Caco-2 (cell line): ENCODE data around the gene MGST2. TPM values are rescaled to one million over a fixed set of nuclear protein-coding genes. Genes with fewer than 3 reads are reported as not detected.

ENCODE experiments used
- BruUV-seq: library from RNA; stranded (reverse); fragments of 400-500 nt; replicated peaks from 2 replicates; lab custom pipeline; 2021; lab: Mats Ljungman, UMichigan
- CTCF ChIA-PET: fragments of 300-600 bp; sonication (Branson Sonifier 250); formaldehyde crosslinking; loops from one replicate; lab custom pipeline; 2022; ENCODE audit warnings: antibody characterized with exemption; lab: Charles Lee
- POLR2A ChIA-PET: fragments of 300-600 bp; sonication (Branson Sonifier 250); formaldehyde crosslinking; loops from one replicate; lab custom pipeline; 2022; ENCODE audit warnings: antibody characterized with exemption; lab: Charles Lee
- DNase-seq, 2 experiments: peaks; one replicate each; pipeline versions ENCODE4 v3.0.0 to v3.0.0-alpha.2; 2020 to 2022
- H3K27me3 ChIP-seq: replicated peaks from 2 replicates; pipeline ENCODE4 v1.6.0; 2011; ENCODE audit warnings: low read length; ENCODE audit not compliant: control insufficient read depth, insufficient read depth
- H3K36me3 ChIP-seq: 2 replicates; pipeline ENCODE4 v1.5.1; 2011; ENCODE audit warnings: low read length; ENCODE audit not compliant: control insufficient read depth, insufficient read depth
- H3K4me1 ChIP-seq: fragments of 250-450 bp; sonication (Bioruptor Pico); 2 replicates; pipeline ENCODE4 v1.5.1; 2020; ENCODE audit warnings: mild to moderate bottlenecking
- H3K4me3 ChIP-seq: 2 replicates; pipeline ENCODE4 v1.5.1; 2011; ENCODE audit warnings: low read depth, mild to moderate bottlenecking, control low read depth, low read length
- H3K9me3 ChIP-seq: fragments of 250-450 bp; sonication (Bioruptor Pico); 2 replicates; pipeline ENCODE4 v1.5.1; 2020; ENCODE audit warnings: mild to moderate bottlenecking, moderate library complexity
- H3K27ac Mint-ChIP-seq: one replicate; pipeline ENCODE4 v1.8.0; 2022; ENCODE audit warnings: mixed read lengths; ENCODE audit not compliant: unreplicated experiment
- H3K27me3 Mint-ChIP-seq: one replicate; pipeline ENCODE4 v1.8.0; 2022; ENCODE audit warnings: mixed read lengths; ENCODE audit not compliant: insufficient read depth, unreplicated experiment
- H3K36me3 Mint-ChIP-seq: one replicate; pipeline ENCODE4 v1.8.0; 2022; ENCODE audit warnings: mild to moderate bottlenecking, mixed read lengths; ENCODE audit not compliant: insufficient read depth, unreplicated experiment
- H3K4me1 Mint-ChIP-seq: one replicate; pipeline ENCODE4 v1.8.0; 2022; ENCODE audit warnings: low read depth, mixed read lengths; ENCODE audit not compliant: unreplicated experiment
- H3K4me3 Mint-ChIP-seq: one replicate; pipeline ENCODE4 v1.8.0; 2022; ENCODE audit warnings: mild to moderate bottlenecking, moderate library complexity, mixed read lengths; ENCODE audit not compliant: unreplicated experiment
- H3K9me3 Mint-ChIP-seq: one replicate; pipeline ENCODE4 v1.8.0; 2022; ENCODE audit warnings: mixed read lengths; ENCODE audit not compliant: unreplicated experiment
- intact Hi-C: fragments of 100-400 bp; cut with micrococcal nuclease; formaldehyde crosslinking; loops from one replicate; pipeline ENCODE4 v1.10.0; 2022; ENCODE audit not compliant: unreplicated experiment
- total RNA-seq: library from RNA; stranded (reverse); gene quantifications from 2 replicates; pipeline ENCODE4 v1.2.3, GENCODE V29; 2022
- TF ChIP-seq, protein P1 (sequence below), 2 experiments: fragments of 200-600 bp in 1 of 2; IDR thresholded peaks; 1 replicate in 1 of 2; 2 replicates in 1 of 2; pipeline versions ENCODE4 v1.5.1 to v1.8.0; 2011 to 2022; ENCODE audit warnings: antibody characterized with exemption in 1 of 2, control low read depth in 1 of 2, inconsistent platforms in 1 of 2, low read depth in 1 of 2, low read length in 1 of 2, mild to moderate bottlenecking in 1 of 2, moderate library complexity in 1 of 2; ENCODE audit not compliant: insufficient read depth in 1 of 2, severe bottlenecking in 1 of 2, unreplicated experiment in 1 of 2

Gene MGST2
- total RNA-seq, 1 experiment from 2014 or later, result 81.7 TPM

DNA sequence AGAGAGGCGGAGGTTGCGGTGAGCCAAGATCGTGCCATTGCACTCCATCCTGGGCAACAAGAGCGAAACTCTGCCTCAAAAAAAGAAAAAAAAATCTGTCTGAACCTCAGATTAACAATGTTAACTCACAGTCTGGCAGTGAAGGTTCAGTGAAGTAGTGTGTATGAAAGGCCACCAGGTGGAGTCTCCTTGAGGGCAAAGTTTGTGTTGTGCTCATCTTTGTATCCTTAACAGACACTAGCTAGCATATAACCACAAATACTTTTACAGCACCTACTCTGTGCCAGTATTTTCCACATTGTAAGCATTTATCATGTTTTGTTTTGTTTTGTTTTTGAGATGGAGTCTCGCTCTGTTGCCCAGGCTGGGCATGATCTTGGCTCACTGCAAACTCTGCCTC lies 46.0 kb upstream of the MGST2 start:
- no peaks in the 10 kb centered on the region for H3K27me3 ChIP-seq
- no TSS peak for BruUV-seq
- Mint-ChIP-seq H3K4me1 (peaks cover 22% of the 10 kb centered on the region), H3K9me3 (no peaks in the 10 kb centered on the region), H3K36me3 (peaks cover 4% of the 10 kb centered on the region), H3K27me3 (no peaks in the 10 kb centered on the region), H3K27ac (no peak overlapping the region), H3K4me3 (no peak overlapping the region)
- TF ChIP-seq, protein P1, sequence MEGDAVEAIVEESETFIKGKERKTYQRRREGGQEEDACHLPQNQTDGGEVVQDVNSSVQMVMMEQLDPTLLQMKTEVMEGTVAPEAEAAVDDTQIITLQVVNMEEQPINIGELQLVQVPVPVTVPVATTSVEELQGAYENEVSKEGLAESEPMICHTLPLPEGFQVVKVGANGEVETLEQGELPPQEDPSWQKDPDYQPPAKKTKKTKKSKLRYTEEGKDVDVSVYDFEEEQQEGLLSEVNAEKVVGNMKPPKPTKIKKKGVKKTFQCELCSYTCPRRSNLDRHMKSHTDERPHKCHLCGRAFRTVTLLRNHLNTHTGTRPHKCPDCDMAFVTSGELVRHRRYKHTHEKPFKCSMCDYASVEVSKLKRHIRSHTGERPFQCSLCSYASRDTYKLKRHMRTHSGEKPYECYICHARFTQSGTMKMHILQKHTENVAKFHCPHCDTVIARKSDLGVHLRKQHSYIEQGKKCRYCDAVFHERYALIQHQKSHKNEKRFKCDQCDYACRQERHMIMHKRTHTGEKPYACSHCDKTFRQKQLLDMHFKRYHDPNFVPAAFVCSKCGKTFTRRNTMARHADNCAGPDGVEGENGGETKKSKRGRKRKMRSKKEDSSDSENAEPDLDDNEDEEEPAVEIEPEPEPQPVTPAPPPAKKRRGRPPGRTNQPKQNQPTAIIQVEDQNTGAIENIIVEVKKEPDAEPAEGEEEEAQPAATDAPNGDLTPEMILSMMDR (IDR thresholded peaks at IDR 0.05; ENCODE audit: insufficient read depth in 1 of 2, low read depth in 1 of 2, low read length in 1 of 2, severe bottlenecking in 1 of 2, unreplicated experiment in 1 of 2), result peak; percentile 46 to 49
- POLR2A ChIA-PET, result no interaction called here
- H3K4me3 ChIP-seq, result no peak overlapping the region
- intact Hi-C loops, result loop anchor here (1.0 kb wide), 2 partner anchors 14 to 32 kb away; no protein-coding TSS in a partner anchor
- no peaks in the 10 kb centered on the region for H3K36me3 ChIP-seq
- no peak for DNase-seq
- peaks cover 14% of the 10 kb centered on the region for H3K4me1 ChIP-seq
- no peaks in the 10 kb centered on the region for H3K9me3 ChIP-seq
- CTCF ChIA-PET, result interaction anchor here (0.6 to 1.6 kb wide), 6 partner anchors 12 to 37 kb away, joined by 3 to 12 read pairs (median 4); no protein-coding TSS in a partner anchor

DNA sequence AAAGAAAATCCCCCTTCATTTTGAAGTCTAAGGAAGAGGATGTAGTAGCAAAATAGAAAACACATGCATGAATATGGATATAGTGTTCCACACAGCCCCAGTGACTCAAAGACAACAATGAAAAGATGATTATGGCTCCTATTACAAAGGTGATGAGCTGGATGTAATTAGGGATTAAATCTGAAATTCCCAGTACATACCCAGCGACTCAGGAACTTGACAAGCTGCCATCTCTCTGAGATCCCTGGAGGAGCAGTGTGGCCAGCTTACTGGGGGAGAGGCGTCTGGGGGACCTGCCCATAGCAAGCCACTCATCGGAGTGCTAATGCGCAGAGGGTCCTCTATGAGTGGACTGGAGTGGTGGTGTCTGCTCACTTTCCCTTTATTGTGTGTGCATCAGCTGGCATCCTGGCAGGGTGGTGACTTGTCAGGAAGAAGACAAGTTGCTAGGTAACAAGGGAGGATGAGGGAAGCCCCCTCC lies 42.7 kb upstream of the MGST2 start:
- Mint-ChIP-seq H3K27ac (peak overlapping the region; percentile 88), H3K4me3 (no peak overlapping the region), H3K36me3 (peaks cover 9% of the 10 kb centered on the region), H3K27me3 (no peaks in the 10 kb centered on the region), H3K9me3 (no peaks in the 10 kb centered on the region), H3K4me1 (peaks cover 27% of the 10 kb centered on the region)
- no peaks in the 10 kb centered on the region for H3K36me3 ChIP-seq
- CTCF ChIA-PET, result no interaction called here
- POLR2A ChIA-PET, result no interaction called here
- H3K4me1 ChIP-seq, result peaks cover 30% of the 10 kb centered on the region
- no TSS peak for BruUV-seq
- no peak for DNase-seq
- no peaks in the 10 kb centered on the region for H3K9me3 ChIP-seq
- TF ChIP-seq, protein P1 (IDR thresholded peaks at IDR 0.05; ENCODE audit: insufficient read depth in 1 of 2, low read depth in 1 of 2, low read length in 1 of 2, severe bottlenecking in 1 of 2, unreplicated experiment in 1 of 2), result no peak
- no peaks in the 10 kb centered on the region for H3K27me3 ChIP-seq
- intact Hi-C loops, result no loop called here
- no peak overlapping the region for H3K4me3 ChIP-seq

DNA sequence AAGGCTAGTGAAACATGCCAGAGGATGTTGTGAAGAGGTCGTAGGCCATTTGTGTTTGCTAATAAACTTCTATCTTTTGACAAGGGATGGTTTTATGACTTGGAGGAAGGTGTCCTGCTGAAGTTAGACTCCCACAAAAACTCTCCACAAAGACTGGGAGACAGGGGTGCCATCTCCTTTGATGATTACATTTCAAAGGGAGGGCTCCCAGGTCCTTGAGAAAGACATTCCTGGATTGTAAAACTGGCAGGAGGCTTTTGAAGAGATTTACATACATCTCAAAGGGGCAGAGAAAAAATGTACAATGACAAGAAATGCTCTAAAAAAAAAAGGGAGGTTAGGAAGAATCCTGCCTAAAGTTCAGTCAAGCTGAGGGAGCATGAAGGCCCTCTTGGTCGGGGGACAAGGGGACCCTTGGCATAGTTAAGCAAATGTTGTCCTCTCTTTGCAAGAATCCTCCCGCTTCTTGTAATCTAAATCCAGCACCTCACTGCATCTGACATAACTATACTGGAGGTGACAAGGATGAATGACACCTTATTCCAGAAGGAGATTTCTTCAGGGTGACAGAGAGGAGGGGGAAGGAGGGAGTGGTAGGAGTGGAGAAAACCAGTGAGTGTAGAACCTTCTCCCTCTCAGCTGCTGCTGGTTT lies 41.1 kb upstream of the MGST2 start:
- intact Hi-C loops, result loop anchor here (1.0 to 2.0 kb wide), 2 partner anchors 22 to 46 kb away; no protein-coding TSS in a partner anchor
- H3K27ac Mint-ChIP-seq, result peak overlapping the region; percentile 88
- TF ChIP-seq, protein P1 (IDR thresholded peaks at IDR 0.05; ENCODE audit: insufficient read depth in 1 of 2, low read depth in 1 of 2, low read length in 1 of 2, severe bottlenecking in 1 of 2, unreplicated experiment in 1 of 2), result no peak
- no peak overlapping the region for H3K4me3 ChIP-seq
- peak; percentile 72 to 77 for DNase-seq
- peak overlapping the region; percentile 49 for H3K4me3 Mint-ChIP-seq
- H3K36me3 Mint-ChIP-seq, result peaks cover 9% of the 10 kb centered on the region
- H3K4me1 ChIP-seq, result peaks cover 30% of the 10 kb centered on the region
- H3K36me3 ChIP-seq, result no peaks in the 10 kb centered on the region
- H3K27me3 Mint-ChIP-seq, result no peaks in the 10 kb centered on the region
- POLR2A ChIA-PET, result interaction anchor here (1.3 kb wide), 1 partner anchor 41 kb away, joined by 3 read pairs; the partner anchor contains the start of gene MGST2
- H3K9me3 ChIP-seq, result peaks cover under 1% of the 10 kb centered on the region; the same call in 1 of the 2 replicates
- no peaks in the 10 kb centered on the region for H3K27me3 ChIP-seq
- peaks cover 27% of the 10 kb centered on the region for H3K4me1 Mint-ChIP-seq
- no peaks in the 10 kb centered on the region for H3K9me3 Mint-ChIP-seq
- BruUV-seq, result no TSS peak
- CTCF ChIA-PET, result no interaction called here
